Chondrocyte (in vitro differentiated cells): ENCODE data around the gene TMEM63A. TPM values are rescaled to one million over a fixed set of nuclear protein-coding genes. Genes with fewer than 3 reads are reported as not detected.

Experiments
- DNase-seq: peaks from one replicate; pipeline ENCODE4 v3.0.0; 2021; ENCODE audit warnings: mixed read lengths, low spot score
- H3K27ac Mint-ChIP-seq: one replicate; pipeline ENCODE4 v1.8.0; 2021; ENCODE audit warnings: mild to moderate bottlenecking, moderate library complexity, mixed read lengths; ENCODE audit not compliant: unreplicated experiment
- H3K27me3 Mint-ChIP-seq: 2 replicates; pipeline ENCODE4 v1.8.0; 2021; ENCODE audit warnings: low read depth, mixed read lengths
- H3K36me3 Mint-ChIP-seq: 2 replicates; pipeline ENCODE4 v1.8.0; 2021; ENCODE audit warnings: low read depth, mixed read lengths
- H3K4me1 Mint-ChIP-seq: 2 replicates; pipeline ENCODE4 v1.8.0; 2021; ENCODE audit warnings: low read depth, mild to moderate bottlenecking, mixed read lengths
- H3K4me3 Mint-ChIP-seq: one replicate; pipeline ENCODE4 v1.8.0; 2021; ENCODE audit warnings: mild to moderate bottlenecking, moderate library complexity, mixed read lengths; ENCODE audit not compliant: unreplicated experiment
- H3K9me3 Mint-ChIP-seq: 2 replicates; pipeline ENCODE4 v1.8.0; 2021; ENCODE audit warnings: low read depth, mixed read lengths
- total RNA-seq: library from RNA; stranded (reverse); gene quantifications from 3 replicates; pipeline ENCODE4 v1.2.1, GENCODE V29; 2021
- TF ChIP-seq, protein P1 (sequence below): fragments of 200-600 bp; sonication (generic); IDR thresholded peaks from 2 replicates; pipeline ENCODE4 v1.5.0; 2021; ENCODE audit warnings: antibody characterized with exemption, mild to moderate bottlenecking, moderate library complexity

TMEM63A gene
- total RNA-seq, 1 donor from 2014 or later: 50.3 TPM

DNA sequence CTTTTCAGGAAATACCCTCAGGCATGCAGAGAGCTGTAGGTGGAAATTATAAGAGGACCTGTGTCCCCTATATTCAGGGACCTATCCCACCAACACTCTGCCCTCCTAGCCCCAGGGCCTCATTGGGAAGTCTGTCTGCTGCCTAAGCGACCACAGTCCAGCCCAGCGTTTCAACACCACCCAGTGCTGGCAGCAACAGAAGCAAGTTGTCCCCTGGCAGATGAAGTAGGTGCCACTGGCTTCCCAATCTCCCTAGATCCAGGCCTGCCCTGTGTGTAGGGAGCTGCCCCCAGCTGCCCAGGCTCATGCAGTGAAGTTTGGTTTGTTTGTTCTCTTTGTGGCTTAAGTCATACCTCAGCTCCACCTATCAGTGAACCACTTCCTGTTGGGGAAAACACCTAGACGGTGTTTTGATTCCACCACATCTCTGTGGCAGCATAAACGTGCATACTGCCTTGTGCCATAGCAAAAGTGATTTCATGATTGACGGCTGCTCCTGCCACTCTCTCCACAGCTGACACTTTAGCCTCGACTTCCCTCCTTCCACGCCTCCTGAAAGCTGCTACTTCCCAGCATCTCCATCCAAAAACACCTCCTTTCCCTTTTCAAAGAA, 14.9 kb upstream of the TMEM63A start:
- H3K27ac Mint-ChIP-seq: no peak overlapping the region
- H3K4me3 Mint-ChIP-seq: no peak overlapping the region
- TF ChIP-seq, protein P1, sequence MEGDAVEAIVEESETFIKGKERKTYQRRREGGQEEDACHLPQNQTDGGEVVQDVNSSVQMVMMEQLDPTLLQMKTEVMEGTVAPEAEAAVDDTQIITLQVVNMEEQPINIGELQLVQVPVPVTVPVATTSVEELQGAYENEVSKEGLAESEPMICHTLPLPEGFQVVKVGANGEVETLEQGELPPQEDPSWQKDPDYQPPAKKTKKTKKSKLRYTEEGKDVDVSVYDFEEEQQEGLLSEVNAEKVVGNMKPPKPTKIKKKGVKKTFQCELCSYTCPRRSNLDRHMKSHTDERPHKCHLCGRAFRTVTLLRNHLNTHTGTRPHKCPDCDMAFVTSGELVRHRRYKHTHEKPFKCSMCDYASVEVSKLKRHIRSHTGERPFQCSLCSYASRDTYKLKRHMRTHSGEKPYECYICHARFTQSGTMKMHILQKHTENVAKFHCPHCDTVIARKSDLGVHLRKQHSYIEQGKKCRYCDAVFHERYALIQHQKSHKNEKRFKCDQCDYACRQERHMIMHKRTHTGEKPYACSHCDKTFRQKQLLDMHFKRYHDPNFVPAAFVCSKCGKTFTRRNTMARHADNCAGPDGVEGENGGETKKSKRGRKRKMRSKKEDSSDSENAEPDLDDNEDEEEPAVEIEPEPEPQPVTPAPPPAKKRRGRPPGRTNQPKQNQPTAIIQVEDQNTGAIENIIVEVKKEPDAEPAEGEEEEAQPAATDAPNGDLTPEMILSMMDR: no peak
- H3K36me3 Mint-ChIP-seq: no peaks in the 10 kb centered on the region
- no peaks in the 10 kb centered on the region for H3K27me3 Mint-ChIP-seq
- H3K4me1 Mint-ChIP-seq: no peaks in the 10 kb centered on the region
- no peaks in the 10 kb centered on the region for H3K9me3 Mint-ChIP-seq
- DNase-seq: no peak

- no peak for DNase-seq
- Mint-ChIP-seq H3K9me3 (no peaks in the 10 kb centered on the region), H3K4me1 (no peaks in the 10 kb centered on the region), H3K27me3 (no peaks in the 10 kb centered on the region), H3K27ac (no peak overlapping the region), H3K36me3 (no peaks in the 10 kb centered on the region), H3K4me3 (no peak overlapping the region)
- TF ChIP-seq, protein P1: no peak
Observed at GRCh38 chr1:225896494-225896893, 14.3 kb upstream of the TMEM63A start.

DNA sequence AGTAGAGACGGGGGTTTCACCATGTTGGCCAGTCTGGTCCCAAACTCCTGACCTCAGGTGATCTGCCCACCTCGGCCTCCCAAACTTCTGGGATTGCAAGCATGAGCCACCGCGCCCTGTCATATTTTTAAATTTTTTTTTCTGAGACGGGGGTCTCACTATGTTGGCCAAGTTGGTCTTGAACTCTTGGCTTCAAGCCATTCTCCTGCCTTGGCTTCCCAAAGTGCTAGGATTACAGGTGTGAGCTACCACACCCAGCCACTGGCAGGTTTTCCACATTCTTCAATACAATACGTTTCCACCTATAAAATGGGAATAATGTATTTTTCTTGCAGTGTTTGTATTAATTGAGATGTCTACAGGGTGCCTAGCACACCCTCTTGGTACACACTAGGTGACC, 10.1 kb upstream of the TMEM63A start:
- no peaks in the 10 kb centered on the region for H3K4me1 Mint-ChIP-seq
- no peaks in the 10 kb centered on the region for H3K36me3 Mint-ChIP-seq
- no peak for DNase-seq
- H3K9me3 Mint-ChIP-seq: no peaks in the 10 kb centered on the region
- H3K27me3 Mint-ChIP-seq: no peaks in the 10 kb centered on the region
- H3K4me3 Mint-ChIP-seq: no peak overlapping the region
- TF ChIP-seq, protein P1: no peak
- H3K27ac Mint-ChIP-seq: no peak overlapping the region

DNA sequence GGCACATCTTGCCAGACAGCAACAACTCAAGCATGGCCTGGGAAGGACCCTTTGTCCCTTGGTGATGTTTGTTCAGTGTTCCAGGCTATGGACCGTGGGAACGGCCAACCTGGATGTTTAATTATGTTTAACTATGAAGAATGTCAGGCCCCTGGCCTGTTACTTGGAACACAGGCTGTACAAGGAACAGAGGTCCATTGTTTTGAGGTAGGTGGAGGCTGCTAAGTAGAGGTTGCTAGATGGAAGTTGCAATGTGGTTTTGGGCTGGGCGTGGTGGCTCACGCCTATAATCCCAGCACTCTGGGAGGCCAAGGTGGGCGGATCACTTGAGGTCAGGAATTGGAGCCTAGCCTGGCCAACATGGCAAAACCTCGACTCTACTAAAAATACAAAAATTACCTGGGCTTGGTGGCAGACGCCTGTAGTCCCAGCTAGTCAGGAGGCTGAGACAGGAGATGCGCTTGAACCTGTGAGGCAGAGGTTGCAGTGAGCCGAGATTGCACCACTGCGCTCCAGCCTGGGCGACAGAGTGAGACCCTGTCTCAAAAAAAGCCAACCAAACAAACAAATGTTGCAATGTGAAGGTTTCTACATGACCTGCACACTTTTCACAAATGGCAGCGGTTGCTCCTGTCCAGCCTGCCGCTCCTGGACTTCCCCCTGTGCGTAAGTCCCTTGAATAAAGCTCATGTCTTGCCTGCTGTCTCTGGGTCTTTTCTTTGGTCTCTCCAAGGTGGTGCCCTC, 9.2 kb upstream of the TMEM63A start:
- Mint-ChIP-seq H3K36me3 (no peaks in the 10 kb centered on the region), H3K27me3 (no peaks in the 10 kb centered on the region), H3K9me3 (no peaks in the 10 kb centered on the region), H3K4me3 (no peak overlapping the region), H3K27ac (no peak overlapping the region), H3K4me1 (no peaks in the 10 kb centered on the region)
- TF ChIP-seq, protein P1: no peak
- DNase-seq: no peak

DNA sequence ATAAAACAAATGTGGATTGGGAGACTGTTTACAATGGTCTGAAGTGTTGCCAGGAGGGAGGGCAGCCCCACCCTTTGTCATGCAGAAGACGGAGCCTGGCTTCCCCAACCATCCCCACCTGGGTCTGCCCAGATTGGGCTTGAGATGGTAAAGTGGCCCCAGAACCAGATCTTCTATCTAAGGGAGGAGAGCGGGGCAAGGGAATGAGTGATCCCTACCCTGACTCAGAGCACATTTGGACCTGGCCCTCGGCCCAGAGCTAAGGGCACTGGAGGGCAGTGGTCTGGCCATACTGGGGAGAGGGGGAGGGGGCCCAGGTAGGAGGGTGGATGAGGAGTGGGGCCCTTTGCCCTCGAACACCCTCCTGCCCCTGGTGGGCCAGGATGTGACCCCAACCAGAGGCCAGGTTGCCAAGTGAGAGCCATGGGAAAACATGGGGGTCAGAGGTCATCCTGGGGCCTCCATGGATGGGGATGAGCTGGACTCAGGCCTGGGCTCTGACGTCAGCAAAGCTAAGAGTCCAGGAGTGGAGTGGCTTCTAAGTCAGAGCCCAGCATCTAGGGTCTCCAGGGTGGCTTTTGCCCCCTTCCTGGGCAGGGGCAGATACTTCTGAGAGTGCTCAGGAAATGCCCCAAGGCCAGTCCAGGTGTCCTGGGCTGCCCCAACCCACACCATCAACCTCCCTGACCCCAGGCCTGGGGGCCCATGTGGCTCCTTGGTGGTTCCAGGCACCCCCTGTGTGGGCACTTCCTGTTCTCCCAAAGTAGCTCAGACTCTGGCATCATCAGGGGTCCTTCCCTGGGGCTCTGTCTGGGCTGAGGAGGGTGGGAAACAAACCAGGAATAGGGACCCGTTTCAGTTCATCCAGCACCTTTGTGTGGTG, 8.4 kb upstream of the TMEM63A start:
- H3K27me3 Mint-ChIP-seq: no peaks in the 10 kb centered on the region
- no peak overlapping the region for H3K27ac Mint-ChIP-seq
- TF ChIP-seq, protein P1: no peak

More for the DNA sequence above, 8.4 kb upstream of the TMEM63A start:
- DNase-seq: no peak
- H3K4me1 Mint-ChIP-seq: no peaks in the 10 kb centered on the region
- H3K4me3 Mint-ChIP-seq: no peak overlapping the region
- no peaks in the 10 kb centered on the region for H3K9me3 Mint-ChIP-seq
- no peaks in the 10 kb centered on the region for H3K36me3 Mint-ChIP-seq
